ENCODE data around the gene ABCD3. TPM values are rescaled to one million over a fixed set of nuclear protein-coding genes. Genes with fewer than 3 reads are reported as not detected.

Gene ABCD3
- total RNA-seq, 1 experiment from 2014 or later = 26.5 TPM

- H3K27ac Mint-ChIP-seq (ENCODE audit: low read depth, unreplicated experiment) = peak overlapping the region; percentile 94
- peaks cover 59% of the 10 kb centered on the region for H3K4me1 Mint-ChIP-seq (ENCODE audit: insufficient read depth, unreplicated experiment)
- intact Hi-C loops (cut with micrococcal nuclease) = no loop called here
- ChIA-PET CTCF (interaction anchor here (0.9 to 28.3 kb wide), 5 partner anchors 11 to 267 kb away, joined by 3 to 457 read pairs (median 4); no protein-coding TSS in a partner anchor), POLR2A (interaction anchor here (0.9 to 3.7 kb wide), 4 partner anchors 9 to 248 kb away, joined by 3 to 30 read pairs (median 4); no protein-coding TSS in a partner anchor)
- peak overlapping the region; percentile 92 for H3K4me3 Mint-ChIP-seq (ENCODE audit: unreplicated experiment)
- H3K27me3 Mint-ChIP-seq (ENCODE audit: insufficient read depth, unreplicated experiment) = no peaks in the 10 kb centered on the region
- no peak for TF ChIP-seq CTCF (IDR thresholded peaks at IDR 0.05; ENCODE audit: unreplicated experiment)
- no peaks in the 10 kb centered on the region for H3K9me3 Mint-ChIP-seq (ENCODE audit: unreplicated experiment)
- peaks cover 49% of the 10 kb centered on the region for H3K36me3 Mint-ChIP-seq (ENCODE audit: insufficient read depth, unreplicated experiment)
- DNase-seq (ENCODE audit: unreplicated experiment) = no peak
- BruUV-seq (replicated peaks) = no TSS peak
Observed at GRCh38 chr1:94537254-94537653, 119.1 kb downstream of the ABCD3 start.

GRCh38 chr1:94538243-94538827 is 120.1 kb downstream of the ABCD3 start:
- peaks cover 60% of the 10 kb centered on the region for H3K4me1 Mint-ChIP-seq (ENCODE audit: insufficient read depth, unreplicated experiment)
- TF ChIP-seq CTCF (IDR thresholded peaks at IDR 0.05; ENCODE audit: unreplicated experiment) = no peak
- peaks cover 38% of the 10 kb centered on the region for H3K36me3 Mint-ChIP-seq (ENCODE audit: insufficient read depth, unreplicated experiment)
- H3K4me3 Mint-ChIP-seq (ENCODE audit: unreplicated experiment) = peak overlapping the region; percentile 92
- ChIA-PET CTCF (interaction anchor here (0.8 to 28.3 kb wide), 14 partner anchors 9 to 289 kb away, joined by 3 to 457 read pairs (median 4); no protein-coding TSS in a partner anchor), POLR2A (interaction anchor here (0.6 to 3.7 kb wide), 5 partner anchors 11 to 202 kb away, joined by 3 to 30 read pairs (median 3); no protein-coding TSS in a partner anchor)
- peak overlapping the region; percentile 94 for H3K27ac Mint-ChIP-seq (ENCODE audit: low read depth, unreplicated experiment)
- DNase-seq (ENCODE audit: unreplicated experiment) = no peak
- BruUV-seq (replicated peaks) = no TSS peak
- intact Hi-C loops (cut with micrococcal nuclease) = loop anchor here (2.0 kb wide), 1 partner anchor 264 kb away; no protein-coding TSS in a partner anchor
- H3K9me3 Mint-ChIP-seq (ENCODE audit: unreplicated experiment) = no peaks in the 10 kb centered on the region
- H3K27me3 Mint-ChIP-seq (ENCODE audit: insufficient read depth, unreplicated experiment) = no peaks in the 10 kb centered on the region

- TF ChIP-seq CTCF (IDR thresholded peaks at IDR 0.05; ENCODE audit: unreplicated experiment) = no peak
- Mint-ChIP-seq H3K4me1 (ENCODE audit: insufficient read depth, unreplicated experiment) (peaks cover 65% of the 10 kb centered on the region), H3K9me3 (ENCODE audit: unreplicated experiment) (no peaks in the 10 kb centered on the region), H3K27ac (ENCODE audit: low read depth, unreplicated experiment) (peak overlapping the region; percentile 97), H3K36me3 (ENCODE audit: insufficient read depth, unreplicated experiment) (peaks cover 27% of the 10 kb centered on the region), H3K27me3 (ENCODE audit: insufficient read depth, unreplicated experiment) (no peaks in the 10 kb centered on the region), H3K4me3 (ENCODE audit: unreplicated experiment) (peak overlapping the region; percentile 92)
- intact Hi-C loops (cut with micrococcal nuclease) = loop anchor here (2.0 kb wide), 1 partner anchor 263 kb away; no protein-coding TSS in a partner anchor
- no TSS peak for BruUV-seq (replicated peaks)
- peak; percentile 93 for DNase-seq (ENCODE audit: unreplicated experiment)
- POLR2A ChIA-PET = interaction anchor here (0.7 to 5.6 kb wide), 17 partner anchors 8 to 273 kb away, joined by 3 to 30 read pairs (median 6); no protein-coding TSS in a partner anchor
- CTCF ChIA-PET = interaction anchor here (0.7 to 28.3 kb wide), 12 partner anchors 12 to 264 kb away, joined by 3 to 457 read pairs (median 4); no protein-coding TSS in a partner anchor
Observed at GRCh38 chr1:94539496-94539895, 121.3 kb downstream of the ABCD3 start.
